Activated B cell treated with CpG ODN at 0.5 μM for 24 hours (primary cell): Measurements from ENCODE around the gene RPL15. TPM values are rescaled to one million over a fixed set of nuclear protein-coding genes. Genes with fewer than 3 reads are reported as not detected.
A peak's percentile ranks its signal among the peaks of the same experiment; 100 is the strongest.

ENCODE experiments used
- ATAC-seq: fragments of 200-7000 bp; cut with Tn5 transposase; one replicate; pipeline ENCODE4 v1.10.0; 2021; ENCODE audit warnings: low read depth, mild to moderate bottlenecking, moderate library complexity
- CTCF ChIA-PET: fragments of 350-600 bp; sonication (Branson Sonifier 250); formaldehyde crosslinking; loops from one replicate; lab custom pipeline; 2021; ENCODE audit warnings: antibody characterized with exemption; lab: Charles Lee
- POLR2A ChIA-PET: fragments of 350-600 bp; sonication (Branson Sonifier 250); formaldehyde crosslinking; loops from one replicate; lab custom pipeline; 2021; ENCODE audit warnings: antibody characterized with exemption; lab: Charles Lee
- DNase-seq: peaks from one replicate; pipeline ENCODE4 v3.0.0; 2022
- H3K27ac Mint-ChIP-seq: one replicate; pipeline ENCODE4 v1.8.0; 2020; ENCODE audit warnings: mixed read lengths
- H3K27me3 Mint-ChIP-seq: one replicate; pipeline ENCODE4 v1.8.0; 2021; ENCODE audit warnings: mixed read lengths
- H3K36me3 Mint-ChIP-seq: one replicate; pipeline ENCODE4 v1.8.0; 2021; ENCODE audit warnings: low read depth, mixed read lengths
- H3K4me1 Mint-ChIP-seq: one replicate; pipeline ENCODE4 v1.8.0; 2021; ENCODE audit warnings: mixed read lengths
- H3K4me3 Mint-ChIP-seq: one replicate; pipeline ENCODE4 v1.8.0; 2020; ENCODE audit warnings: mild to moderate bottlenecking, mixed read lengths
- H3K9me3 Mint-ChIP-seq: one replicate; pipeline ENCODE4 v1.8.0; 2020; ENCODE audit warnings: mixed read lengths
- CTCF ChIP-seq: fragments of 200-600 bp; IDR thresholded peaks from one replicate; pipeline ENCODE4 v1.8.0; 2022; ENCODE audit warnings: antibody characterized with exemption, mild to moderate bottlenecking
- intact Hi-C: fragments of 100-400 bp; cut with micrococcal nuclease; formaldehyde crosslinking; loops from one replicate; pipeline ENCODE4 v1.15.1; 2024
- total RNA-seq: library from RNA; stranded (reverse); gene quantifications from 2 replicates; pipeline ENCODE4 v1.2.3, GENCODE V29; 2022

The RPL15 gene
- total RNA-seq, 1 donor from 2014 or later: 2,710 TPM

GRCh38 chr3:23884481-23884880 lies 32.5 kb upstream of the RPL15 start:
- H3K4me3 Mint-ChIP-seq: no peak overlapping the region
- H3K27ac Mint-ChIP-seq: no peak overlapping the region
- CTCF ChIA-PET: no interaction called here
- POLR2A ChIA-PET: interaction anchor here (0.7 kb wide), 1 partner anchor 66 kb away, joined by 5 read pairs; no protein-coding TSS in a partner anchor
- DNase-seq (no peak), ATAC-seq (no peak)
- H3K27me3 Mint-ChIP-seq: no peaks in the 10 kb centered on the region
- TF ChIP-seq CTCF: no peak
- intact Hi-C loops: loop anchor here (10.0 kb wide), 1 partner anchor 760 kb away; no protein-coding TSS in a partner anchor
- H3K4me1 Mint-ChIP-seq: peaks cover 18% of the 10 kb centered on the region
- peaks cover 18% of the 10 kb centered on the region for H3K36me3 Mint-ChIP-seq
- no peaks in the 10 kb centered on the region for H3K9me3 Mint-ChIP-seq

GRCh38 chr3:23885210-23885609 lies 31.7 kb upstream of the RPL15 start:
- ChIA-PET POLR2A (interaction anchor here (0.7 kb wide), 1 partner anchor 65 kb away, joined by 5 read pairs; no protein-coding TSS in a partner anchor), CTCF (no interaction called here)
- TF ChIP-seq CTCF: no peak
- H3K36me3 Mint-ChIP-seq: peaks cover 21% of the 10 kb centered on the region
- DNase-seq (no peak), ATAC-seq (no peak)
- peaks cover 18% of the 10 kb centered on the region for H3K4me1 Mint-ChIP-seq
- no peak overlapping the region for H3K27ac Mint-ChIP-seq
- no peak overlapping the region for H3K4me3 Mint-ChIP-seq
- no peaks in the 10 kb centered on the region for H3K27me3 Mint-ChIP-seq
- intact Hi-C loops: loop anchor here (5.0 to 10.0 kb wide), 2 partner anchors 760 to 797 kb away; no protein-coding TSS in a partner anchor
- no peaks in the 10 kb centered on the region for H3K9me3 Mint-ChIP-seq

- Mint-ChIP-seq H3K4me1 (peaks cover 8% of the 10 kb centered on the region), H3K4me3 (no peak overlapping the region), H3K9me3 (no peaks in the 10 kb centered on the region), H3K36me3 (peaks cover 22% of the 10 kb centered on the region), H3K27me3 (no peaks in the 10 kb centered on the region), H3K27ac (no peak overlapping the region)
- intact Hi-C loops: loop anchor here (5.0 to 10.0 kb wide), 2 partner anchors 758 to 796 kb away; no protein-coding TSS in a partner anchor
- ChIA-PET CTCF (interaction anchor here (1.1 kb wide), 1 partner anchor 351 kb away, joined by 3 read pairs; no protein-coding TSS in a partner anchor), POLR2A (no interaction called here)
- DNase-seq (no peak), ATAC-seq (no peak)
- TF ChIP-seq CTCF: no peak
These were observed 30.6 kb upstream of the RPL15 start for GRCh38 chr3:23886311-23886710.

GRCh38 chr3:23888617-23889228 lies 28.2 kb upstream of the RPL15 start:
- POLR2A ChIA-PET: interaction anchor here (1.0 kb wide), 1 partner anchor 28 kb away, joined by 7 read pairs; the partner anchor contains the start of genes NKIRAS1 and RPL15
- Mint-ChIP-seq H3K4me3 (no peak overlapping the region), H3K27me3 (no peaks in the 10 kb centered on the region), H3K9me3 (no peaks in the 10 kb centered on the region), H3K27ac (no peak overlapping the region), H3K4me1 (peaks cover 8% of the 10 kb centered on the region), H3K36me3 (peaks cover 26% of the 10 kb centered on the region)
- TF ChIP-seq CTCF: peak; percentile 78
- CTCF ChIA-PET: interaction anchor here (0.6 to 1.8 kb wide), 23 partner anchors 11 to 789 kb away, joined by 3 to 14 read pairs (median 4); partner anchors contain the start of genes NKIRAS1 and RPL15
- peak; percentile 42 for ATAC-seq
- no peak for DNase-seq
- intact Hi-C loops: loop anchor here (1.0 to 10.0 kb wide), 8 partner anchors 29 to 794 kb away; partner anchors contain the start of genes NR1D2 and RPL15

GRCh38 chr3:23889386-23889785 lies 27.5 kb upstream of the RPL15 start:
- H3K27ac Mint-ChIP-seq: no peak overlapping the region
- peaks cover 31% of the 10 kb centered on the region for H3K36me3 Mint-ChIP-seq
- ChIA-PET CTCF (interaction anchor here (1.0 to 1.8 kb wide), 13 partner anchors 10 to 789 kb away, joined by 3 to 14 read pairs (median 4); partner anchors contain the start of genes NKIRAS1 and RPL15), POLR2A (no interaction called here)
- DNase-seq (no peak), ATAC-seq (no peak)
- intact Hi-C loops: loop anchor here (2.0 to 10.0 kb wide), 6 partner anchors 55 to 793 kb away; partner anchors contain the start of gene NR1D2
- no peaks in the 10 kb centered on the region for H3K9me3 Mint-ChIP-seq
- peaks cover 8% of the 10 kb centered on the region for H3K4me1 Mint-ChIP-seq
- no peak overlapping the region for H3K4me3 Mint-ChIP-seq
- TF ChIP-seq CTCF: no peak
- no peaks in the 10 kb centered on the region for H3K27me3 Mint-ChIP-seq
